Stomach smooth muscle (tissue), 2 donors: ENCODE data around the gene RTP4.

Experiments used
- H3K27ac ChIP-seq: one replicate; pipeline ENCODE4 v1.7.0; 2013; ENCODE audit warnings: mild to moderate bottlenecking, low read length, inconsistent platforms
- H3K27me3 ChIP-seq, 2 donors: one replicate each; pipeline ENCODE4 v1.7.0; 2013; ENCODE audit warnings: low read length in 2 of 2; ENCODE audit not compliant: insufficient read depth in 2 of 2, control insufficient read depth in 1 of 2
- H3K36me3 ChIP-seq, 2 donors: one replicate each; pipeline ENCODE4 v1.7.0; 2013; ENCODE audit warnings: low read length in 2 of 2; ENCODE audit not compliant: control insufficient read depth in 2 of 2, insufficient read depth in 2 of 2
- H3K4me1 ChIP-seq: one replicate; pipeline ENCODE4 v1.7.0; 2013; ENCODE audit warnings: low read length; ENCODE audit not compliant: control insufficient read depth, insufficient read depth
- H3K4me3 ChIP-seq, 2 donors: one replicate each; pipeline ENCODE4 v1.7.0; 2013; ENCODE audit warnings: low read length in 2 of 2
- H3K9ac ChIP-seq, 2 donors: one replicate each; pipeline ENCODE4 v1.7.0; 2013; ENCODE audit warnings: low read length in 2 of 2, mild to moderate bottlenecking in 1 of 2
- H3K9me3 ChIP-seq, 2 donors: one replicate each; pipeline ENCODE4 v1.7.0; 2013; ENCODE audit warnings: low read length in 2 of 2; ENCODE audit not compliant: control insufficient read depth in 2 of 2
- donor health status: healthy.
- donor health status: Pancreatic carcinoma.

RTP4 gene, protein sequence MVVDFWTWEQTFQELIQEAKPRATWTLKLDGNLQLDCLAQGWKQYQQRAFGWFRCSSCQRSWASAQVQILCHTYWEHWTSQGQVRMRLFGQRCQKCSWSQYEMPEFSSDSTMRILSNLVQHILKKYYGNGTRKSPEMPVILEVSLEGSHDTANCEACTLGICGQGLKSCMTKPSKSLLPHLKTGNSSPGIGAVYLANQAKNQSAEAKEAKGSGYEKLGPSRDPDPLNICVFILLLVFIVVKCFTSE

GRCh38 chr3:187368251-187369088 is at the start of gene RTP4:
Gene RTP4, plus strand, starts transcription at chr3:187368385. Its CDS starts 57 bp downstream, at chr3:187368442.
- peaks cover 6 to 8% of the 10 kb centered on the region in 2 donors for H3K36me3 ChIP-seq
- H3K27ac ChIP-seq = peak within 1 kb of the TSS; percentile 76
- H3K4me1 ChIP-seq = peaks cover 9% of the 10 kb centered on the region
- peak within 1 kb of the TSS; percentile 31 to 93 for H3K9ac ChIP-seq
- H3K9me3 ChIP-seq = no peaks in the 10 kb centered on the region
- H3K4me3 ChIP-seq = peak within 1 kb of the TSS; percentile 68 to 84
- no peaks in the 10 kb centered on the region for H3K27me3 ChIP-seq

DNA sequence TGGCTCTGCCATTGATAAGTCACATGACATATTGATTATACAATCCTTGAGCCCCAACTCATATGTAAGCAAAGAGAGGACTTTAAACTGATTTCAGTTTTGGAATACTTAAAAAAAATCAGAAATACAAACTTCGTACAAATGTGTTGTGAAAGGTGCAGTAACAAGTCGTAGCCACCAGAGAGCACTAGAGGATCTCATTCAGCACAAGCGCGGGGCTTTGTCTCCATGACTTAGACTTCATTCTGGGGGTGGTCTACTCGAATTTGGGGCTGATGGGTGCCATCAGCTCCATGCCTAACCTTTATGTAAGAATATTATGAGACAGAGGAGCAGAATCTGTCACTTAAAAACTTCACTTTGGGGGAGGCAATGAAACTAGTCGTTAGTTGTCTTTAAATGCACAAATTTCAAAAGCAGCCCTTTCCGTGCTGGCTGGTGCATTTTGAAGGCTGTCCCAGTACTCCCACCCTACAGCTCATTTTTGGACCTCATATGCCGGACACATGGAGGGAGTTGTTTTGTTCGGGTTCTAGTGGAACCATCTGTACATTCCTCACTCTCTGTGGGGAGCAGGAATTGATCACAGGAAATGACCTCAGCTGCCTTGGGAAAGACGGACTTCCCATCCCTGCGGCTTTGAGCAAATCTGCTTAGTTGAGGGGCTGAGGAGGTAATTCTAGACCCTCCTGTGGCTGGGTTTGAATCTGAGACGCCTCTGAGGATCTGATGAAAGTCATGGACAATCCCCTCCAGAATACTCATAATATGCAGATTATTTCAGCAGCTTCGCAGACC is 49.2 kb upstream of the RTP4 start:
- H3K9ac ChIP-seq = peak overlapping the region in 1 of 2 donors; percentile 18
- H3K4me1 ChIP-seq = peaks cover 5% of the 10 kb centered on the region
- no peaks in the 10 kb centered on the region for H3K36me3 ChIP-seq
- H3K27ac ChIP-seq = no peak overlapping the region
- H3K27me3 ChIP-seq = peaks cover 0 to 3% of the 10 kb centered on the region in 2 donors
- H3K4me3 ChIP-seq = peak overlapping the region; percentile 60 to 70
- H3K9me3 ChIP-seq = no peaks in the 10 kb centered on the region

- no peaks in the 10 kb centered on the region for H3K9me3 ChIP-seq
- peaks cover 5% of the 10 kb centered on the region for H3K4me1 ChIP-seq
- peaks cover 0 to 3% of the 10 kb centered on the region in 2 donors for H3K27me3 ChIP-seq
- H3K36me3 ChIP-seq = no peaks in the 10 kb centered on the region
- no peak overlapping the region for H3K27ac ChIP-seq
- no peak overlapping the region for H3K4me3 ChIP-seq
- H3K9ac ChIP-seq = peak overlapping the region in 1 of 2 donors; percentile 18
Measured at GRCh38 chr3:187319699-187320302, 48.4 kb upstream of the RTP4 start.

DNA sequence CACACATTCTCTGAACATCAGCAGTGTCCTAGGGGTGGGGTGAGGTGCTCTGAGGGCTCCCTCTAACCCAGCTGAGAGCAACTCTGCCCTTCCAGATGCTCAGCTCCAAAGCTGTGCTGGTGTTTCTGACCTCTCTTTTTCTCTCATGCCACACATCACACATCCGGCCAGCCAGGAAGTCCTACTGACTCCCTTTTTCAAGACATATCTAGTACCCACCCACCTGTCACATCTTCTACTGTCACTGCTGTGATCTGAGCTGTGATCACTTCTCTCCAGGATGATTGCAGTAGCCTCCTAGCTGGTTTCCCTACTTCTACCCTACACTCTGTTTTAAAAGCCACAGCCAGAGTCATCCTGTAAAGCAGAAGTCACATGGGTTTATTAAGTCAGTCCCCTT is 46.4 kb upstream of the RTP4 start:
- H3K36me3 ChIP-seq = no peaks in the 10 kb centered on the region

DNA sequence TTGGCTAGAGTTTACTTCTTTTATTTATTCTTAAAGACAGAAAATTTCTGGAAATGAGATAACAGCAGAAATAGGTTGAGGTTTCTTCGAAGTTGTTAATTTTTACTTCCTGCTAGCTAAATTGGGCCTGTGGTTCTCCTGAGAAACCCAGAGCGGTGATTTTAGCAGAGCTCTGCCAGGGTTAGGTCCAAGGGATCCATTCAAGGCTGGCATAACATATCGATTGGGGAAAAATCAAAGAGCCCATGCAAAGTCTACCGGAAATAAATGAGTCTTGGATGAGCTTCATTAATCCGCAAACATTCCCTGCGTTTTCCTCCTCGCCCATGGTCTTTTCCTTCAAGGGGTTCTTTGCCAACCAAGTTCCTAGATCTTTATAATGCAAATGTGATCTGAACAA is 45.9 kb upstream of the RTP4 start:
- H3K9ac ChIP-seq = no peak overlapping the region

More for the DNA sequence above, 46.4 kb upstream of the RTP4 start:
- no peak overlapping the region for H3K4me3 ChIP-seq
- H3K9me3 ChIP-seq = no peaks in the 10 kb centered on the region
- H3K27ac ChIP-seq = no peak overlapping the region
- peaks cover 0 to 3% of the 10 kb centered on the region in 2 donors for H3K27me3 ChIP-seq
- peaks cover 5% of the 10 kb centered on the region for H3K4me1 ChIP-seq
- H3K9ac ChIP-seq = no peak overlapping the region

DNA sequence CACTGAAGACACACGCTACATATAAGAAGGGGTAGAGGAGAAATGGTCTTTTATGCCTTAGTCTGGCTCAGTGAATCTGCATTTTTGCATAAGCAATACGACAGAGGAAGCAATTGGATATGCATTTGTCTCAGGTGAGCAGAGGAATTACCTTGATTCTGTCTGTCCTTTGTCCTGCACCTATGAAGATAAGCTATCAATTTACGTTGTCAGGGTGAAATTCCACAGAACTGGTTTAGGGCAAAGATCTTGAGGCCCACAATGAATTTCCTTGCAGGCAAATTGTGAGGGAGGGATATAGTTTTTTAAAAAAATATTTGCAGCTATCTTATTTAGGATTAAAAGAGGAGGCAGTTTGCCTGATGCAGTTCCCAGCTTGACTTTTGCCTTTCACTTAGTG is 45.1 kb upstream of the RTP4 start:
- Histone ChIP-seq H3K4me1 (peaks cover 5% of the 10 kb centered on the region), H3K4me3 (no peak overlapping the region), H3K9ac (no peak overlapping the region), H3K36me3 (no peaks in the 10 kb centered on the region), H3K9me3 (no peaks in the 10 kb centered on the region), H3K27me3 (peaks cover 0 to 3% of the 10 kb centered on the region in 2 donors), H3K27ac (no peak overlapping the region)

More for the DNA sequence above, 45.9 kb upstream of the RTP4 start:
- Histone ChIP-seq H3K4me3 (no peak overlapping the region), H3K27ac (no peak overlapping the region), H3K27me3 (peaks cover 0 to 3% of the 10 kb centered on the region in 2 donors), H3K36me3 (no peaks in the 10 kb centered on the region), H3K9me3 (no peaks in the 10 kb centered on the region), H3K4me1 (peaks cover 5% of the 10 kb centered on the region)

- no peaks in the 10 kb centered on the region for H3K4me1 ChIP-seq
- no peaks in the 10 kb centered on the region for H3K27me3 ChIP-seq
- H3K9ac ChIP-seq = no peak overlapping the region
- no peaks in the 10 kb centered on the region for H3K36me3 ChIP-seq
- H3K4me3 ChIP-seq = no peak overlapping the region
- no peaks in the 10 kb centered on the region for H3K9me3 ChIP-seq
- no peak overlapping the region for H3K27ac ChIP-seq
Measured at GRCh38 chr3:187325632-187326031, 42.6 kb upstream of the RTP4 start.

GRCh38 chr3:187327845-187328244 is 40.3 kb upstream of the RTP4 start:
- Histone ChIP-seq H3K9ac (no peak overlapping the region), H3K4me1 (no peaks in the 10 kb centered on the region), H3K9me3 (no peaks in the 10 kb centered on the region), H3K27ac (no peak overlapping the region), H3K36me3 (no peaks in the 10 kb centered on the region), H3K27me3 (no peaks in the 10 kb centered on the region), H3K4me3 (no peak overlapping the region)

DNA sequence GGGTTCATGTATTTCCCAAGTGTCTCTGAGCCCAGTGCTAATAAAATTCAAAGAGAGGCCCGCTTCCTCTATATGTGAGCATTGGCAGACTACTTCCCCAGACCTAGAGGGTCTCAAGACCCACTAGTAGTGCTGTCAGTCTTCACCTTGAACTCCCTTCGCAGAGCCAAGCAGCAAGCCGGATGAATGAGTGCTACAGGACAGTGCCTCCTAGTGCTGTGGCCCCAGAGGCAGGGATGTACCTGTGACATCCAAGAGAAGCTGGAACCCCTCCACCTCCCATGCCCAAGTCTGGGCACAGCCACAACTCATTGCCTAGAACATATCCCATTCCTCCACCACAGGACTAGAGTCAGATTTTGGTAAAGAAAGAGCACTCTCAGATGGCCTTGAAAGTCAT is 39.5 kb upstream of the RTP4 start:
- Histone ChIP-seq H3K9ac (no peak overlapping the region), H3K4me1 (no peaks in the 10 kb centered on the region), H3K9me3 (no peaks in the 10 kb centered on the region), H3K27ac (no peak overlapping the region), H3K36me3 (no peaks in the 10 kb centered on the region), H3K27me3 (no peaks in the 10 kb centered on the region), H3K4me3 (no peak overlapping the region)

- Histone ChIP-seq H3K4me3 (no peak overlapping the region), H3K27me3 (peaks cover 2 to 5% of the 10 kb centered on the region in 2 donors), H3K27ac (no peak overlapping the region), H3K36me3 (no peaks in the 10 kb centered on the region), H3K9me3 (no peaks in the 10 kb centered on the region), H3K4me1 (no peaks in the 10 kb centered on the region), H3K9ac (no peak overlapping the region)
Measured at GRCh38 chr3:187334904-187335303, 33.3 kb upstream of the RTP4 start.
